HG03097 (cell line): ENCODE data around the gene RPTOR.
"Not testable (repeated sequence)": the region's sequence is repeated elsewhere in the genome, so short reads cannot be mapped to it uniquely, and the experiment has no call there.

ENCODE experiments used
- ATAC-seq: cut with Tn5 transposase; IDR thresholded peaks from one replicate; pipeline ENCODE4 v1.9.1; 2021; ENCODE audit not compliant: unreplicated experiment, low FRiP score

RPTOR gene

GRCh38 chr17:80513892-80514291, 30.7 kb upstream of the RPTOR start:
- ATAC-seq: no peak

GRCh38 chr17:80516171-80516932, 28.3 kb upstream of the RPTOR start:
- ATAC-seq: no peak

- no peak for ATAC-seq
These were observed 27.0 kb upstream of the RPTOR start for GRCh38 chr17:80517641-80518040.

GRCh38 chr17:80518392-80518791, 26.2 kb upstream of the RPTOR start:
- ATAC-seq: no peak

GRCh38 chr17:80519091-80519781, 25.4 kb upstream of the RPTOR start:
- no peak for ATAC-seq

GRCh38 chr17:80520810-80521455, 23.7 kb upstream of the RPTOR start:
- no peak for ATAC-seq

GRCh38 chr17:80523054-80523744, 21.4 kb upstream of the RPTOR start:
- no peak for ATAC-seq

- no peak for ATAC-seq
These were observed 20.5 kb upstream of the RPTOR start for GRCh38 chr17:80523956-80524712.

GRCh38 chr17:80526116-80526910, 18.3 kb upstream of the RPTOR start:
- ATAC-seq: no peak

- no peak for ATAC-seq
These were observed 17.5 kb upstream of the RPTOR start for GRCh38 chr17:80527016-80527645.

- ATAC-seq: no peak
These were observed 16.1 kb upstream of the RPTOR start for GRCh38 chr17:80528536-80528935.

GRCh38 chr17:80529104-80529903, 15.3 kb upstream of the RPTOR start:
- no peak for ATAC-seq

GRCh38 chr17:80529904-80530292, 14.7 kb upstream of the RPTOR start:
- no peak for ATAC-seq

- no peak for ATAC-seq
These were observed 13.2 kb upstream of the RPTOR start for GRCh38 chr17:80531400-80531799.

- ATAC-seq: not testable (repeated sequence)
These were observed 7.3 kb upstream of the RPTOR start for GRCh38 chr17:80537386-80537785.

- no peak for ATAC-seq
These were observed 6.2 kb upstream of the RPTOR start for GRCh38 chr17:80538484-80538883.

GRCh38 chr17:80539022-80539641, 5.5 kb upstream of the RPTOR start:
- no peak for ATAC-seq

- no peak for ATAC-seq
These were observed 825 bp downstream of the RPTOR start for GRCh38 chr17:80545499-80545826.
